ENCODE measurements around the gene AKR1E2. TPM values are rescaled to one million over a fixed set of nuclear protein-coding genes. Genes with fewer than 3 reads are reported as not detected.

The AKR1E2 gene
- total RNA-seq: 1 to 10 TPM; 3.1 to 7.5 TPM

GRCh38 chr10:4825868-4826791 is at the start of gene AKR1E2:
TSS of gene AKR1E2 (plus strand) at chr10:4826207. CDS start at chr10:4826325, 118 bp downstream.
- H3K9me3 Mint-ChIP-seq: no peaks in the 10 kb centered on the region

DNA sequence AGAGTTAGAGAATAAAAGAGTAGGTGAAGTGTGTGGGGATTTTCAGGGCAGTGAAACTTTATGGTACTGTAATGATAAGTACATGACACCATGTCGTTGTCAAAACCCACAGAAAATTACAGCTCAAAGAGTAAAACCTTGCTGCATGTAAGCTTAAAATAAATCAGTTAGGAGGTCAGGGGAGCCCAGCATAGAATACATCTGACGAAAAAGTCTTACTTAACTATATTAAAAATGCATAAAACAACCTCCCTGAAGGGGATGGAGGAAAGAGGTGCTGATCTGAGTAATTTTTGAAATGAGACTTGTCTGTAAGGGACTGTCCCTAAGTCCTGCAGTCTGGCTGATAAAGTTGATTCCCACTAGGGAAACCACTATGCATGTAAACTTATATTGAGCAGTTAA is 49.8 kb upstream of the AKR1E2 start:
- Mint-ChIP-seq H3K27ac (peak overlapping the region; percentile 17 to 72), H3K9me3 (no peaks in the 10 kb centered on the region), H3K36me3 (no peaks in the 10 kb centered on the region)
- DNase-seq (ENCODE audit: low spot score in 2 of 2) (no peak), ATAC-seq (peak; percentile 77 to 81)

More at GRCh38 chr10:4825868-4826791, at the start of gene AKR1E2:
- DNase-seq (ENCODE audit: low spot score in 2 of 2): peak; percentile 74 to 79
- H3K27ac Mint-ChIP-seq: peak within 1 kb of the TSS; percentile 37 to 84
- H3K36me3 Mint-ChIP-seq: peaks cover 0 to 9% of the 10 kb centered on the region in 2 donors
- ATAC-seq: peak; percentile 90 to 92

DNA sequence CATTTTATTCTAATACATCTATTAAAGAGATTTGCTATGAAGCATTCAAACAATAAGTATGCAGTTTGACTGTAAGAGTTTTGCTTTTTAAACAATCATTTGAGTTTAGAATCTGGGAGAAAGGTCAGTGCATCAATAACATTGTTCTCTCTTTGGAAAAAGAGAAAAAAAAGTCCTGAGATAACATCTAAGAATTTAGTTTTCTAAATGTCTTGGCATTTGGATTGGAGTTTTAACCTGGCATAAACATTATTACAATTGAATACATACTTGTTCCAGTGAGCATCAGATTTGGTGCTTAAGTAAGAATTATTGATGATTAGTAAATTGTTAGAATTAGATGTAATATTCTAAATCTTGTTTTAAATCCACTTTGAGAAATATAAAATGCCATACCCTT is 47.2 kb upstream of the AKR1E2 start:
- no peak overlapping the region for H3K27ac Mint-ChIP-seq
- ATAC-seq (no peak), DNase-seq (ENCODE audit: low spot score in 2 of 2) (no peak)
- no peaks in the 10 kb centered on the region for H3K36me3 Mint-ChIP-seq
- no peaks in the 10 kb centered on the region for H3K9me3 Mint-ChIP-seq

GRCh38 chr10:4780091-4780490 is 45.9 kb upstream of the AKR1E2 start:
- no peaks in the 10 kb centered on the region for H3K36me3 Mint-ChIP-seq
- DNase-seq (ENCODE audit: low spot score in 2 of 2): no peak
- ATAC-seq: no peak
- H3K27ac Mint-ChIP-seq: no peak overlapping the region
- no peaks in the 10 kb centered on the region for H3K9me3 Mint-ChIP-seq

GRCh38 chr10:4780782-4781181 is 45.2 kb upstream of the AKR1E2 start:
- no peaks in the 10 kb centered on the region for H3K9me3 Mint-ChIP-seq
- H3K36me3 Mint-ChIP-seq: no peaks in the 10 kb centered on the region
- no peak for DNase-seq (ENCODE audit: low spot score in 2 of 2)
- no peak for ATAC-seq
- no peak overlapping the region for H3K27ac Mint-ChIP-seq

- H3K9me3 Mint-ChIP-seq: no peaks in the 10 kb centered on the region
- no peaks in the 10 kb centered on the region for H3K36me3 Mint-ChIP-seq
- DNase-seq (ENCODE audit: low spot score in 2 of 2): no peak
- no peak for ATAC-seq
- H3K27ac Mint-ChIP-seq: no peak overlapping the region
Measured at GRCh38 chr10:4781955-4782354, 44.1 kb upstream of the AKR1E2 start.

DNA sequence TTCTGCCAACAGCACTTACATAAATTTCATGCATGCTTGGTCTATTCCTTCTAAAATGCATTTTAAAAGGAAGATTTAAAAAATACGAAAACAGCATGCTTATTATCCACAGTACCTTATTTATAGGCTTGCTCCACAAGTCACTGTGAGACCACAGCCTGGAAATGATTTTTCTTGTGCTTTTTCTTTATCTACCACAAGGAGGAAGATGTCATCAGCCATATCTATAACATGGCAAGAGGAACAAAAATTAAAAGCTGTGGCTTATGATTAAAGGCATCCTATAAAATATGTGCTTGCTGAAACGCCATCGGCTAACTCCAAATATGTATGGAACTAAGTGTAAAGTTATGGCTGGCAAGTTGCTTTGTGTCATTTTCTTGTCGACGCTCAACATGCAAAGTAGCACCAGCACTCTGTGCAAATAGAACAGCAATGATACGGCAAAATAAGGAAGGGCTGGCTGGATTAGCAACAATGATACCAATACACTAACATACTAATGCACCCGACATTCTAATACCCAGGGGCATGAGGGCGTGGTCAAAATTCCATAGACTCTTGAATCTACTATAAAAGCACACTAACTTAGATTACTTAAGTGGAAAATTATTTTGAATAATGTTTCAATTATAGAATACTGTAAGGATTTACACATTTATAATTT is 41.2 kb upstream of the AKR1E2 start:
- ATAC-seq: no peak
- DNase-seq (ENCODE audit: low spot score in 2 of 2): no peak
- no peaks in the 10 kb centered on the region for H3K9me3 Mint-ChIP-seq
- H3K27ac Mint-ChIP-seq: no peak overlapping the region
- no peaks in the 10 kb centered on the region for H3K36me3 Mint-ChIP-seq

DNA sequence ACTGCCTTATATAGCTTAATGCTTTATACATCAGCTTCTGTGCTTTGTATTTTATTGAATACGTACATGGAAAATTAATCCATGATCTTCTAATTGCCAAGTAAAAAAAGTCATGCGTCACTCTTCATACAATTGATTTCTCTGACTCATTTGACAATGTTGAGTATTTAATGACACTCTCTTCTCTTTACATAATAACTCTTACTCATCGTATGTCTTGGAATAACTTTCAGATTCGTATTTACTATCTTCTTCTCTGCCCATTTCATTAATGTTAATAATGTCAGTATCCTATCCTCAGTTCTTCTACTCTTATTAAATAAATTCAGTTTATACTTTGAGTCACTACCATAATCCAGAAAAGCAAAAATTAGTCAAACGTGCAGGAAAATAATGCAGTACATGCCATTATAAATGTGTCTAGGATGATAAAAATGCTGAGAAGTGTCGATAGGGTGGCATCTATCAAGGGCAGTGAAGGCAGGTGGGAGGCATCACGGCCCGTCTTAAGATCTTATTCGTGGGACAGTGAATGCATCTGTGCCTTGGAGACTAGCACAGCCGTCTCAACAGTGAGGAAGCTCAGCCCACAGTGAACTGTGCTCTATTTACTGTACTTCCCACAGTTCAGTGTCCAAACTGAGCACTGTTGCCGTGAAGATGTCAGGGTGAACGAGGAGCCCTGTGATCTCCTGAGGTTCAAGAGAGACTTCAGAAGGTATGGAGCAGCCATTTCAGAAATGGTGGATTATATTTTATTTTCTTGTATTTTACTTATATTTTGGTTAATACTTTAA is 39.8 kb upstream of the AKR1E2 start:
- Mint-ChIP-seq H3K27ac (no peak overlapping the region), H3K36me3 (no peaks in the 10 kb centered on the region), H3K9me3 (no peaks in the 10 kb centered on the region)
- DNase-seq (ENCODE audit: low spot score in 2 of 2): no peak
- no peak for ATAC-seq

DNA sequence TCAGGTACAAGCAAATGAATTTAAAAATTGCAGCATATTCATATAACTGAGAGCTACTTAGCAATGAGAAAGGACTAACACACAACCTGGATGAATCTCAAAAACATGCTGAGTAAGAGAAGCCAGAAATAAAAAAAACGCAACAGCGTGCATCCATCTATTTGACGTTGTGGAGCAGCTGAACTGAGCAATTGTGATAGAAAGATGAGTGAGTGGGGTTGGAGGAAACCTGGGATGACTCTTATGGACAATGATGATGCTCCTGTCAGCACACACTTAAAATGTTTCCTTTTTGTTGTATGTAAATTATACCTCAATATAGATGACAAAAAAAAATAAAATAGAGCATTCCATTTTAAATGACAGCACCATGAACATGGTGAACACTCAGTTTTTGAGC is 36.0 kb upstream of the AKR1E2 start:
- Mint-ChIP-seq H3K9me3 (no peaks in the 10 kb centered on the region), H3K36me3 (no peaks in the 10 kb centered on the region), H3K27ac (no peak overlapping the region)
- ATAC-seq (no peak), DNase-seq (ENCODE audit: low spot score in 2 of 2) (no peak)

- no peaks in the 10 kb centered on the region for H3K9me3 Mint-ChIP-seq
Measured at GRCh38 chr10:4790922-4791321, 35.1 kb upstream of the AKR1E2 start.

GRCh38 chr10:4792381-4792780 is 33.6 kb upstream of the AKR1E2 start:
- no peaks in the 10 kb centered on the region for H3K9me3 Mint-ChIP-seq
- no peaks in the 10 kb centered on the region for H3K36me3 Mint-ChIP-seq
- DNase-seq (ENCODE audit: low spot score in 2 of 2) (no peak), ATAC-seq (no peak)
- no peak overlapping the region for H3K27ac Mint-ChIP-seq

More at GRCh38 chr10:4790922-4791321, 35.1 kb upstream of the AKR1E2 start:
- no peak overlapping the region for H3K27ac Mint-ChIP-seq
- ATAC-seq: no peak
- DNase-seq (ENCODE audit: low spot score in 2 of 2): no peak
- H3K36me3 Mint-ChIP-seq: no peaks in the 10 kb centered on the region

- DNase-seq (ENCODE audit: low spot score in 2 of 2): no peak
- no peaks in the 10 kb centered on the region for H3K9me3 Mint-ChIP-seq
Measured at GRCh38 chr10:4801405-4801804, 24.6 kb upstream of the AKR1E2 start.

DNA sequence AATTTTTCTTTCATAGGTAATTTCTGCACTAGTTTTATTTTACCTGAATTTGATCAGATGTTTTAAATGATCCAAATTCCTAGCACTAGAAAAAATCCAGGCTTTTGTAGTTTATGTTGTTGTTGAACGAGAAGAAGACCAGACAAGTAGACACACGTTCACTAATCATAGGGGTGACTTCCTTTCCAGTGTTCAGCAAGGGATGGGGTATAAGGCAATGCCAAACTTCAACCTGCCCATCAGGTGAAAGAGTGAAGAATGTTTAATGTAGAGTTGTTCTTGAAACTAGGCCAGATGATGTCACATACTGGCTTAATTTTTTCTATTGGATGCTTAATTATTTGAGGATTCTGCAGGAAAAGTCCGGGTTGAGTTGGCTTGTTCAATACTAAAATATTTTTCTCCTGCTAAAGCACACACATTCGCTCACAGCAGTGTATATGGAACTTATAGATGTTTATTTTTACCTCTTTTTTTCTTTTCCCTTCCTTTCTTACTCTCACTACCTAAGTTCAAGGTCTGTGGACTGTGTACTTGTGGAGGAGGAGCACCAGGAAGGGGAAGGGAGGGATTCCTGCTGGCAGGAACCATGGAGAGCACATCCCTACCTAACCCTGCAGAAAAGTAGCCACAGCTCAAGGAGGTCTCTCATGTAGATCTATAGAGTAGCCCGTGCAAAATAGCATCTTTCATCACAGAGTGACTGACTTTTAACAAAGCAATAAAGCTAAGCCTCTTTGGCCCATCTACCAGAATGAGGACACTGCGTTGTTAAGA is 23.1 kb upstream of the AKR1E2 start:
- Mint-ChIP-seq H3K27ac (no peak overlapping the region), H3K36me3 (no peaks in the 10 kb centered on the region), H3K9me3 (no peaks in the 10 kb centered on the region)
- ATAC-seq (no peak), DNase-seq (ENCODE audit: low spot score in 2 of 2) (no peak)

More at GRCh38 chr10:4801405-4801804, 24.6 kb upstream of the AKR1E2 start:
- H3K27ac Mint-ChIP-seq: no peak overlapping the region
- no peaks in the 10 kb centered on the region for H3K36me3 Mint-ChIP-seq
- no peak for ATAC-seq

GRCh38 chr10:4803822-4804221 is 22.2 kb upstream of the AKR1E2 start:
- ATAC-seq (no peak), DNase-seq (ENCODE audit: low spot score in 2 of 2) (no peak)
- Mint-ChIP-seq H3K36me3 (no peaks in the 10 kb centered on the region), H3K9me3 (no peaks in the 10 kb centered on the region), H3K27ac (no peak overlapping the region)

- DNase-seq (ENCODE audit: low spot score in 2 of 2) (no peak), ATAC-seq (no peak)
- Mint-ChIP-seq H3K36me3 (no peaks in the 10 kb centered on the region), H3K27ac (no peak overlapping the region), H3K9me3 (no peaks in the 10 kb centered on the region)
Measured at GRCh38 chr10:4804465-4804864, 21.5 kb upstream of the AKR1E2 start.

DNA sequence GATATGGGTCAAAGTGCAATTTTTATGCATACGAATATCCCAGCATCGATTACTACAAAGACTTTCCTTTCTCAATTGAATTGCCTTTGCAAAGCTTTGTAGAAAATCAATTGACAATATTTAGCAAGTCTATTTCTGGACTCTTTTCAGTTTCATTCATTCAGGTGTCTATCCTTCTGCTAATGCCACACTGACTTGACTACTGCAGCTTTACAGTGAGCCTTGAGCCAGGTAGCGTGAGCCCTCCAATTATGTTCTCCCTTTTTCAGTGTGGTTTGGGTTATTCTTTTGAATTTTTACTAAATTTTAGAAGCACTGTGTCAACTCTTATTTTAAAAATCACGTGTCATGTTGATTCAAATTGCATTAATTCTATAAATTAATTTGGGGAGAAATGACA is 19.5 kb upstream of the AKR1E2 start:
- no peak for DNase-seq (ENCODE audit: low spot score in 2 of 2)

More for the DNA sequence above, 19.5 kb upstream of the AKR1E2 start:
- ATAC-seq: no peak
- H3K9me3 Mint-ChIP-seq: no peaks in the 10 kb centered on the region
- H3K27ac Mint-ChIP-seq: no peak overlapping the region
- no peaks in the 10 kb centered on the region for H3K36me3 Mint-ChIP-seq
